Neural crest cell (in vitro differentiated cells): Measurements from ENCODE around the gene MTSS2. TPM values are rescaled to one million over a fixed set of nuclear protein-coding genes. Genes with fewer than 3 reads are reported as not detected.

Source experiments
- DNase-seq: peaks from one replicate; pipeline ENCODE4 v3.0.0; 2021; ENCODE audit warnings: low read depth, mixed read lengths, low spot score
- H3K27ac Mint-ChIP-seq: one replicate; pipeline ENCODE4 v1.8.0; 2021; ENCODE audit warnings: mild to moderate bottlenecking, mixed read lengths; ENCODE audit not compliant: unreplicated experiment
- H3K27me3 Mint-ChIP-seq: 2 replicates; pipeline ENCODE4 v1.8.0; 2021; ENCODE audit warnings: low read depth, mild to moderate bottlenecking, mixed read lengths
- H3K36me3 Mint-ChIP-seq: 2 replicates; pipeline ENCODE4 v1.8.0; 2021; ENCODE audit warnings: low read depth, mild to moderate bottlenecking, mixed read lengths
- H3K4me1 Mint-ChIP-seq: 2 replicates; pipeline ENCODE4 v1.8.0; 2021; ENCODE audit warnings: mixed read lengths
- H3K4me3 Mint-ChIP-seq: one replicate; pipeline ENCODE4 v1.8.0; 2021; ENCODE audit warnings: mild to moderate bottlenecking, mixed read lengths
- H3K9me3 Mint-ChIP-seq: 2 replicates; pipeline ENCODE4 v1.8.0; 2021; ENCODE audit warnings: mixed read lengths
- long read RNA-seq: library from polyadenylated mRNA; unstranded; transcript quantifications from one replicate; pipeline ENCODE4 v2.0.0, GENCODE V29; 2020
- total RNA-seq: library from RNA; stranded (reverse); gene quantifications from 2 replicates; pipeline ENCODE4 v1.2.1, GENCODE V29; 2021
- TF ChIP-seq, protein P1 (sequence below): fragments of 200-600 bp; sonication (generic); conservative IDR thresholded peaks from 2 replicates; pipeline ENCODE4 v1.5.0; 2021; ENCODE audit warnings: antibody characterized with exemption, mild to moderate bottlenecking

MTSS2 gene, protein sequence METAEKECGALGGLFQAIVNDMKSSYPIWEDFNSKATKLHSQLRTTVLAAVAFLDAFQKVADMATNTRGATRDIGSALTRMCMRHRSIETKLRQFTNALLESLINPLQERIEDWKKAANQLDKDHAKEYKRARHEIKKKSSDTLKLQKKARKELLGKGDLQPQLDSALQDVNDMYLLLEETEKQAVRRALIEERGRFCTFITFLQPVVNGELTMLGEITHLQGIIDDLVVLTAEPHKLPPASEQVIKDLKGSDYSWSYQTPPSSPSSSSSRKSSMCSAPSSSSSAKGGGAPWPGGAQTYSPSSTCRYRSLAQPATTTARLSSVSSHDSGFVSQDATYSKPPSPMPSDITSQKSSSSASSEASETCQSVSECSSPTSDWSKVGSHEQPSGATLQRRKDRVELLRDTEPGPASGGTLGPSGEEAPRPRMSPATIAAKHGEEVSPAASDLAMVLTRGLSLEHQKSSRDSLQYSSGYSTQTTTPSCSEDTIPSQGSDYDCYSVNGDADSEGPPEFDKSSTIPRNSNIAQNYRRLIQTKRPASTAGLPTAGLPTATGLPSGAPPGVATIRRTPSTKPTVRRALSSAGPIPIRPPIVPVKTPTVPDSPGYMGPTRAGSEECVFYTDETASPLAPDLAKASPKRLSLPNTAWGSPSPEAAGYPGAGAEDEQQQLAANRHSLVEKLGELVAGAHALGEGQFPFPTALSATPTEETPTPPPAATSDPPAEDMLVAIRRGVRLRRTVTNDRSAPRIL
- 93.3 and 95.0 TPM in 2 replicates for total RNA-seq
- long read RNA-seq = 0 reads

GRCh38 chr16:70685938-70686375 lies at the start of gene MTSS2:
MTSS2 (minus strand) TSS chr16:70686053; CDS start chr16:70685791, 262 bp downstream.
- TF ChIP-seq, protein P1, sequence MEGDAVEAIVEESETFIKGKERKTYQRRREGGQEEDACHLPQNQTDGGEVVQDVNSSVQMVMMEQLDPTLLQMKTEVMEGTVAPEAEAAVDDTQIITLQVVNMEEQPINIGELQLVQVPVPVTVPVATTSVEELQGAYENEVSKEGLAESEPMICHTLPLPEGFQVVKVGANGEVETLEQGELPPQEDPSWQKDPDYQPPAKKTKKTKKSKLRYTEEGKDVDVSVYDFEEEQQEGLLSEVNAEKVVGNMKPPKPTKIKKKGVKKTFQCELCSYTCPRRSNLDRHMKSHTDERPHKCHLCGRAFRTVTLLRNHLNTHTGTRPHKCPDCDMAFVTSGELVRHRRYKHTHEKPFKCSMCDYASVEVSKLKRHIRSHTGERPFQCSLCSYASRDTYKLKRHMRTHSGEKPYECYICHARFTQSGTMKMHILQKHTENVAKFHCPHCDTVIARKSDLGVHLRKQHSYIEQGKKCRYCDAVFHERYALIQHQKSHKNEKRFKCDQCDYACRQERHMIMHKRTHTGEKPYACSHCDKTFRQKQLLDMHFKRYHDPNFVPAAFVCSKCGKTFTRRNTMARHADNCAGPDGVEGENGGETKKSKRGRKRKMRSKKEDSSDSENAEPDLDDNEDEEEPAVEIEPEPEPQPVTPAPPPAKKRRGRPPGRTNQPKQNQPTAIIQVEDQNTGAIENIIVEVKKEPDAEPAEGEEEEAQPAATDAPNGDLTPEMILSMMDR = no peak
- Mint-ChIP-seq H3K27me3 (peaks cover 3% of the 10 kb centered on the region), H3K9me3 (no peaks in the 10 kb centered on the region), H3K4me3 (peak within 1 kb of the TSS; percentile 93), H3K27ac (peak within 1 kb of the TSS; percentile 78), H3K36me3 (no peaks in the 10 kb centered on the region), H3K4me1 (peaks cover 33% of the 10 kb centered on the region)
- DNase-seq = peak; percentile 77

- DNase-seq = no peak
- Mint-ChIP-seq H3K27me3 (no peaks in the 10 kb centered on the region), H3K9me3 (no peaks in the 10 kb centered on the region), H3K27ac (no peak overlapping the region), H3K4me3 (no peak overlapping the region), H3K36me3 (peaks cover 17% of the 10 kb centered on the region), H3K4me1 (peaks cover 34% of the 10 kb centered on the region)
- TF ChIP-seq, protein P1 = no peak
These were observed 49.5 kb upstream of the MTSS2 start for GRCh38 chr16:70735141-70735979.

GRCh38 chr16:70734522-70735095 lies 48.8 kb upstream of the MTSS2 start:
- TF ChIP-seq, protein P1 = no peak

GRCh38 chr16:70730944-70731343 lies 45.1 kb upstream of the MTSS2 start:
- no peaks in the 10 kb centered on the region for H3K27me3 Mint-ChIP-seq
- no peak for DNase-seq

More at GRCh38 chr16:70734522-70735095, 48.8 kb upstream of the MTSS2 start:
- no peak for DNase-seq
- H3K4me3 Mint-ChIP-seq = no peak overlapping the region
- H3K4me1 Mint-ChIP-seq = peaks cover 41% of the 10 kb centered on the region
- no peak overlapping the region for H3K27ac Mint-ChIP-seq
- H3K27me3 Mint-ChIP-seq = no peaks in the 10 kb centered on the region
- no peaks in the 10 kb centered on the region for H3K9me3 Mint-ChIP-seq
- peaks cover 20% of the 10 kb centered on the region for H3K36me3 Mint-ChIP-seq

More at GRCh38 chr16:70730944-70731343, 45.1 kb upstream of the MTSS2 start:
- H3K27ac Mint-ChIP-seq = no peak overlapping the region
- H3K4me1 Mint-ChIP-seq = peaks cover 38% of the 10 kb centered on the region
- no peak overlapping the region for H3K4me3 Mint-ChIP-seq
- no peaks in the 10 kb centered on the region for H3K9me3 Mint-ChIP-seq
- TF ChIP-seq, protein P1 = no peak
- H3K36me3 Mint-ChIP-seq = peaks cover 20% of the 10 kb centered on the region
